Colonic mucosa (tissue), 4 donors: ENCODE measurements around the gene NDUFC1. TPM values are rescaled to one million over a fixed set of nuclear protein-coding genes. Genes with fewer than 3 reads are reported as not detected.

Source experiments
- DNase-seq: peaks from one replicate; pipeline ENCODE4 v3.0.0-alpha.2; 2020
- H3K27ac ChIP-seq: fragments of 200-600 bp; one replicate; pipeline ENCODE4 v1.8.0; 2021
- H3K27me3 ChIP-seq: fragments of 200-600 bp; one replicate; pipeline ENCODE4 v1.8.0; 2021
- H3K36me3 ChIP-seq: fragments of 200-600 bp; one replicate; pipeline ENCODE4 v1.8.0; 2021
- H3K4me1 ChIP-seq: fragments of 200-600 bp; one replicate; pipeline ENCODE4 v1.8.0; 2021; ENCODE audit warnings: mild to moderate bottlenecking
- H3K4me3 ChIP-seq: fragments of 200-600 bp; one replicate; pipeline ENCODE4 v1.8.0; 2021
- H3K9ac ChIP-seq, 2 donors: one replicate each; pipeline ENCODE4 v1.7.0; 2013; ENCODE audit warnings: control low read depth in 2 of 2, low read depth in 2 of 2, low read length in 2 of 2
- H3K9me3 ChIP-seq: fragments of 200-600 bp; one replicate; pipeline ENCODE4 v1.8.0; 2021
- CTCF ChIP-seq: fragments of 200-600 bp; IDR thresholded peaks from one replicate; pipeline ENCODE4 v1.8.0; 2022; ENCODE audit warnings: antibody characterized with exemption, mild to moderate bottlenecking
- intact Hi-C: fragments of 100-400 bp; cut with DNase I; formaldehyde crosslinking; loops from one replicate; pipeline ENCODE4 v1.14.1; 2022
- total RNA-seq, 2 donors: library from RNA; stranded (reverse); fragmentation: NEBNext Ultra II Directional in 1 of 2; extraction: Animal tissue kit (Norgen Biotek cat#: 25700) in 1 of 2; gene quantifications; one replicate each; pipeline ENCODE4 v1.2.1, GENCODE V29; 2021
- donor health status: healthy.
- donor health status: DM: no; HTN: no; CAD: no.
- donor health status: DM: no; HTN: no; CAD: no.

Gene NDUFC1
- total RNA-seq, 2 donors from 2014 or later = 82.1 to 89.9 TPM

- H3K4me1 ChIP-seq = no peaks in the 10 kb centered on the region
Observed at GRCh38 chr4:139295942-139296299, 6.4 kb downstream of the NDUFC1 start.

GRCh38 chr4:139295206-139295941, 6.9 kb downstream of the NDUFC1 start:
- peak overlapping the region; percentile 83 for H3K27ac ChIP-seq
- H3K4me3 ChIP-seq = peak overlapping the region; percentile 86
- DNase-seq = peak; percentile 99
- intact Hi-C loops = loop anchor here (5.0 to 10.0 kb wide), 3 partner anchors 68 to 261 kb away; no protein-coding TSS in a partner anchor
- H3K36me3 ChIP-seq = peaks cover 12% of the 10 kb centered on the region
- no peaks in the 10 kb centered on the region for H3K27me3 ChIP-seq
- no peaks in the 10 kb centered on the region for H3K4me1 ChIP-seq
- peak; percentile 97 for TF ChIP-seq CTCF
- H3K9me3 ChIP-seq = no peaks in the 10 kb centered on the region
- peak overlapping the region; percentile 95 to 97 for H3K9ac ChIP-seq

More at GRCh38 chr4:139295942-139296299, 6.4 kb downstream of the NDUFC1 start:
- Histone ChIP-seq H3K27me3 (no peaks in the 10 kb centered on the region), H3K4me3 (peak overlapping the region; percentile 86), H3K9me3 (no peaks in the 10 kb centered on the region), H3K36me3 (peaks cover 12% of the 10 kb centered on the region), H3K27ac (peak overlapping the region; percentile 83), H3K9ac (peak overlapping the region; percentile 95 to 97)
- no peak for DNase-seq
- peak; percentile 29 for TF ChIP-seq CTCF
- intact Hi-C loops = loop anchor here (5.0 to 10.0 kb wide), 3 partner anchors 69 to 261 kb away; no protein-coding TSS in a partner anchor

DNA sequence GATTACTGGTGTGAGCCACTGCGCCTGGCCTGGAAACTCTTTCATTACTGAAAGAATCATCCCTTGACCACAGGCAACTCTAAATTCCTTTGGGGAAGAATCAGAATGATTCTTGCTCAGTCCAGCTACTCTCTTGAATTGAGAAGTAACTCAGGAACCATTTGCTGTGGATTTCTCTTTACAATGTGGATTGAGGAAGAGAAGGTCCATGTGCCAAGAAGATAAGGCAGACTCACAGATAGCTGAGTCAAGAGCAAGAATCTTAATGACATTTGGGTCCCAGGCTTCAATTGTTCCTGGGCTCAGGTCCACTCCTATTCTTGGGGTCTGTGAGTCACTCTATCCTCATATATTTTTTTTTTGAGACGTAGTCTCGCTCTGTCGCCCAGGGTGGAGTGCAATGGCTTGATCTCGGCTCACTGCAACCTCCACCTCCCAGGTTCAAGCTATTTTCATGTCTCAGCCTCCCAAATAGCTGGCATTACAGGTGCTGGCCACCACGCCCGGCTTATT, 16.0 kb downstream of the NDUFC1 start:
- no peak overlapping the region for H3K4me3 ChIP-seq
- H3K4me1 ChIP-seq = no peaks in the 10 kb centered on the region
- no peak overlapping the region for H3K9ac ChIP-seq
- no peaks in the 10 kb centered on the region for H3K27me3 ChIP-seq
- no peak overlapping the region for H3K27ac ChIP-seq
- intact Hi-C loops = no loop called here
- DNase-seq = no peak
- no peaks in the 10 kb centered on the region for H3K9me3 ChIP-seq
- peaks cover 2% of the 10 kb centered on the region for H3K36me3 ChIP-seq
- no peak for TF ChIP-seq CTCF

DNA sequence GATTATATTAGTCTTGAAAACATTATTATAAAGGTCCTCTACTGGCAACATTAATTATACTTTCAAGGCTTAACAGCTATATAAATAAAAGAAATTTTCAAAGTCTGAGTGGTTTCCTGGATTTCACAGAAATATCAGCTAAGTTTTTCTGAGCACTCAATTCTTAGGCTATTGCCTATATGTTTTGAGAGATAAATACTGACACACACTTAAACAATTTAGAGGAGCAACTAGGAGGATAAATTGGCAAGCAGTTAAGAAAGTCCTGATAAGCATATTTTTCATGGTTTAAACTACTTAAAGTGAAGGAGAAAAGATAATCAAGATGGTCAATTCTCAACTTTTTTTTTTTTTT, 19.6 kb downstream of the NDUFC1 start:
- no peak for DNase-seq
- Histone ChIP-seq H3K4me1 (no peaks in the 10 kb centered on the region), H3K4me3 (no peak overlapping the region), H3K9ac (no peak overlapping the region), H3K9me3 (no peaks in the 10 kb centered on the region), H3K27me3 (peaks cover 23% of the 10 kb centered on the region), H3K36me3 (no peaks in the 10 kb centered on the region), H3K27ac (no peak overlapping the region)
- TF ChIP-seq CTCF = no peak
- intact Hi-C loops = no loop called here

GRCh38 chr4:139282065-139282720, 20.1 kb downstream of the NDUFC1 start:
- Histone ChIP-seq H3K36me3 (no peaks in the 10 kb centered on the region), H3K9ac (no peak overlapping the region), H3K9me3 (no peaks in the 10 kb centered on the region), H3K4me3 (no peak overlapping the region), H3K27ac (no peak overlapping the region), H3K27me3 (peaks cover 23% of the 10 kb centered on the region), H3K4me1 (no peaks in the 10 kb centered on the region)
- intact Hi-C loops = no loop called here
- TF ChIP-seq CTCF = no peak
- DNase-seq = no peak
